ENCODE measurements around the gene OR2T33. TPM values are rescaled to one million over a fixed set of nuclear protein-coding genes. Genes with fewer than 3 reads are reported as not detected.
"Not testable (repeated sequence)": the region's sequence is repeated elsewhere in the genome, so short reads cannot be mapped to it uniquely, and the experiment has no call there.

OR2T33 gene, protein sequence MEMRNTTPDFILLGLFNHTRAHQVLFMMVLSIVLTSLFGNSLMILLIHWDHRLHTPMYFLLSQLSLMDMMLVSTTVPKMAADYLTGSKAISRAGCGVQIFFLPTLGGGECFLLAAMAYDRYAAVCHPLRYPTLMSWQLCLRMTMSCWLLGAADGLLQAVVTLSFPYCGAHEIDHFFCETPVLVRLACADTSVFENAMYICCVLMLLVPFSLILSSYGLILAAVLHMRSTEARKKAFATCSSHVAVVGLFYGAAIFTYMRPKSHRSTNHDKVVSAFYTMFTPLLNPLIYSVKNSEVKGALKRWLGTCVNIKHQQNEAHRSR
- not detected in 2 replicates for total RNA-seq (2014; rRNA removed; shearing (Covaris generic))

- Histone ChIP-seq H3K4me1 (replicated peaks) (no peaks in the 10 kb centered on the region), H3K27me3 (replicated peaks) (no peaks in the 10 kb centered on the region), H3K27ac (no peak within 1 kb of the TSS), H3K9me3 (replicated peaks) (peaks cover 4% of the 10 kb centered on the region; the same call in 1 of the 2 replicates), H3K4me3 (no peak within 1 kb of the TSS), H3K36me3 (no peaks in the 10 kb centered on the region)
- no peak for DNase-seq (ENCODE audit: low read depth in 1 of 2, low spot score in 2 of 2)
Measured at GRCh38 chr1:248277876-248278275, at the start of gene OR2T33. Gene OR2T33 (minus strand): TSS chr1:248277976. CDS start chr1:248273814, 4,162 bp downstream.

- no peak within 1 kb of the TSS for H3K27ac ChIP-seq
- H3K36me3 ChIP-seq, result no peaks in the 10 kb centered on the region
- no peak for DNase-seq (ENCODE audit: low read depth in 1 of 2, low spot score in 2 of 2)
- H3K27me3 ChIP-seq (replicated peaks), result no peaks in the 10 kb centered on the region
- no peak within 1 kb of the TSS for H3K4me3 ChIP-seq
- H3K9me3 ChIP-seq (replicated peaks), result peaks cover 5% of the 10 kb centered on the region
- H3K4me1 ChIP-seq (replicated peaks), result no peaks in the 10 kb centered on the region
Measured at GRCh38 chr1:248324468-248324867, 46.7 kb upstream of the OR2T33 start, which contains the start of gene OR2M7. Gene OR2M7 (minus strand): TSS chr1:248324568. CDS start chr1:248324568, 0 bp downstream.

- DNase-seq (ENCODE audit: low read depth in 1 of 2, low spot score in 2 of 2), result no peak
- H3K36me3 ChIP-seq, result no peaks in the 10 kb centered on the region
Measured at GRCh38 chr1:248316796-248317195, 39.0 kb upstream of the OR2T33 start.

DNA sequence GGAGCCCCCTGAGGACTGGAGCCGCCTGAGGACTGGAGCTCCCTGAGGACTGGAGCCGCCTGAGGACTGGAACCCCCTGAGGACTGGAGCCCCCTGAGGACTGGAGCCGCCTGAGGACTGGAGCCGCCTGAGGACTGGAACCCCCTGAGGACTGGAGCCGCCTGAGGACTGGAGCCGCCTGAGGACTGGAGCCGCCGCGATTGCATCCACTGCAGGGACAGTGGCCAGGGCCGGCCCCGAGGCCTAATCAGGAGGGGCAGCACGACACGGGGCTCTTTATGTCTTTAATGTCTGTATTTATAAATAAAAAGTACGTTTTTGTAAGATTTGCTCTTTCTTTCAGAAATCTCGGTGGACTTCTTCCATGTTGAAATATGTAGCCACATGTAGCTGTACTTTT, 29.0 kb upstream of the OR2T33 start:
- H3K27me3 ChIP-seq (replicated peaks); H3K4me1 ChIP-seq (replicated peaks); H3K4me3 ChIP-seq; DNase-seq (ENCODE audit: low read depth in 1 of 2, low spot score in 2 of 2); H3K9me3 ChIP-seq (replicated peaks); H3K36me3 ChIP-seq; H3K27ac ChIP-seq: not testable (repeated sequence)

More at GRCh38 chr1:248316796-248317195, 39.0 kb upstream of the OR2T33 start:
- Histone ChIP-seq H3K4me1 (replicated peaks) (no peaks in the 10 kb centered on the region), H3K4me3 (no peak overlapping the region), H3K27me3 (replicated peaks) (no peaks in the 10 kb centered on the region), H3K27ac (no peak overlapping the region), H3K9me3 (replicated peaks) (peaks cover 15% of the 10 kb centered on the region)

DNA sequence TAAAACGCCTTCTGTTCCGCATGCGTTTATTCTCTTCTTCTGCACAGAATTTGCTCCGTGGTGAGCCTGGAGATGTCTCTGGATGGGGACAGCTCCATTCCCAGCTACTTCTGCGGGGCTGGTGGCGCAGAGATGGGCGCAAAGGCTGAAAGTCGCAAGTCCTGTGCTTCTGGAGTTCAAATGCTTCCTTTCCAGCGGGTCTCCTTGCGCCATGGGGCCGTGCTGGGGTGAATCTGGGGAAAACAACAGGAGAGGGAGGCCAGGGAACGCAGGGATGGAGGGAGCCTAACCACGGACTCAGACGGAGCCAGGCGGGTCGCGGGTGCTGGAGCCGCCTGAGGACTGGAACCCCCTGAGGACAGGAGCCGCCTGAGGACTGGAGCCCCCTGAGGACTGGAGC, 28.3 kb upstream of the OR2T33 start:
- H3K4me1 ChIP-seq (replicated peaks), result no peaks in the 10 kb centered on the region
- no peaks in the 10 kb centered on the region for H3K9me3 ChIP-seq (replicated peaks)
- H3K36me3 ChIP-seq, result no peaks in the 10 kb centered on the region
- no peak overlapping the region for H3K4me3 ChIP-seq
- no peaks in the 10 kb centered on the region for H3K27me3 ChIP-seq (replicated peaks)
- no peak overlapping the region for H3K27ac ChIP-seq
- no peak for DNase-seq (ENCODE audit: low read depth in 1 of 2, low spot score in 2 of 2)

GRCh38 chr1:248305672-248306071, 27.9 kb upstream of the OR2T33 start:
- not testable (repeated sequence) for DNase-seq (ENCODE audit: low read depth in 1 of 2, low spot score in 2 of 2); H3K36me3 ChIP-seq; H3K27me3 ChIP-seq (replicated peaks); H3K27ac ChIP-seq; H3K4me3 ChIP-seq; H3K4me1 ChIP-seq (replicated peaks); H3K9me3 ChIP-seq (replicated peaks)

GRCh38 chr1:248303324-248303723, 25.5 kb upstream of the OR2T33 start, which contains the start of gene OR2T12:
Gene OR2T12 (minus strand): TSS chr1:248303424. CDS start chr1:248295578, 7,846 bp downstream.
- Histone ChIP-seq H3K4me1 (replicated peaks) (no peaks in the 10 kb centered on the region), H3K27me3 (replicated peaks) (no peaks in the 10 kb centered on the region), H3K36me3 (no peaks in the 10 kb centered on the region), H3K9me3 (replicated peaks) (no peaks in the 10 kb centered on the region; the same call in 1 of the 2 replicates), H3K27ac (no peak within 1 kb of the TSS), H3K4me3 (no peak within 1 kb of the TSS)
- no peak for DNase-seq (ENCODE audit: low read depth in 1 of 2, low spot score in 2 of 2)

GRCh38 chr1:248288391-248288790, 10.6 kb upstream of the OR2T33 start:
- Histone ChIP-seq H3K36me3 (no peaks in the 10 kb centered on the region), H3K27ac (no peak overlapping the region), H3K4me3 (no peak overlapping the region), H3K4me1 (replicated peaks) (no peaks in the 10 kb centered on the region), H3K27me3 (replicated peaks) (no peaks in the 10 kb centered on the region), H3K9me3 (replicated peaks) (no peaks in the 10 kb centered on the region)
- no peak for DNase-seq (ENCODE audit: low read depth in 1 of 2, low spot score in 2 of 2)

DNA sequence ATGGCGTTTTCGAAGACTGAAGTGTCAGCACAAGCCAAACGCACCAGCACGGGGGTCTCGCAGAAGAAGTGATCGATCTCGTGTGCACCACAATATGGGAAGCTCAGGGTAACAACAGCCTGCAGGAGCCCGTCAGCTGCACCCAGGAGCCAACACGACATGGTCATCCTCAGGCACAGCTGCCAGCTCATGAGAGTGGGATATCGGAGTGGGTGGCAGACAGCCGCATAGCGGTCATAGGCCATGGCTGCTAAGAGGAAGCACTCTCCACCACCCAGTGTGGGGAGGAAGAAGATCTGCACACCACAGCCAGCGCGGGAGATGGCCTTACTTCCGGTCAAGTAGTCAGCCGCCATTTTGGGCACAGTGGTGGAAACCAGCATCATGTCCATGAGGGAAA, 4.6 kb downstream of the OR2T33 start:
- H3K4me3 ChIP-seq; DNase-seq (ENCODE audit: low read depth in 1 of 2, low spot score in 2 of 2); H3K36me3 ChIP-seq; H3K9me3 ChIP-seq (replicated peaks); H3K27ac ChIP-seq; H3K4me1 ChIP-seq (replicated peaks); H3K27me3 ChIP-seq (replicated peaks): not testable (repeated sequence)

DNA sequence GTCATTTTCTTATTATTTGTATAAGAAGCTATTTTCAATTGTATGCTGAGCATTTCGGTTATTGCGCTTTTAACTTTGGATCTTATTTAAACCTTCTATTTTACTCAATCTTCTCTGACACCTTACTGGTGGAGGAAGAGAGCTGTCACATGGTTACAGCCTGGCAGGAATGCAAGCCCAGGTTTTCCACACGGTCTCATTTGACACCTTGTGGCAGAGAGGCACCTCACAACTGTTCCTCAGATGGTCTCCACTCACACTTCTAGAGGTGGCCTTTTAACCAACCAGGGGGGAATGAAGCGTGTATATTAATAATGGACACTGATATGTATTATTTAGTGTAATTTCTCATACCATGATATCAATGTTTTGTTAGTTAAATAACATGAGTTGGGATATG, 9.6 kb downstream of the OR2T33 start:
- Histone ChIP-seq H3K9me3 (replicated peaks) (peaks cover 3% of the 10 kb centered on the region; the same call in 1 of the 2 replicates), H3K36me3 (no peaks in the 10 kb centered on the region), H3K27me3 (replicated peaks) (no peaks in the 10 kb centered on the region), H3K4me3 (no peak overlapping the region), H3K4me1 (replicated peaks) (no peaks in the 10 kb centered on the region), H3K27ac (no peak overlapping the region)
- no peak for DNase-seq (ENCODE audit: low read depth in 1 of 2, low spot score in 2 of 2)

GRCh38 chr1:248259309-248259708, 18.5 kb downstream of the OR2T33 start:
- not testable (repeated sequence) for H3K4me1 ChIP-seq (replicated peaks); DNase-seq (ENCODE audit: low read depth in 1 of 2, low spot score in 2 of 2); H3K27ac ChIP-seq; H3K27me3 ChIP-seq (replicated peaks); H3K9me3 ChIP-seq (replicated peaks); H3K36me3 ChIP-seq; H3K4me3 ChIP-seq

GRCh38 chr1:248243204-248243603, 34.6 kb downstream of the OR2T33 start:
- DNase-seq (ENCODE audit: low read depth in 1 of 2, low spot score in 2 of 2), result no peak
- Histone ChIP-seq H3K4me3 (no peak overlapping the region), H3K27me3 (replicated peaks) (no peaks in the 10 kb centered on the region), H3K4me1 (replicated peaks) (no peaks in the 10 kb centered on the region), H3K9me3 (replicated peaks) (0 out of 2 replicates have a peak, but pooled peaks cover 4% of the 10 kb centered on the region), H3K36me3 (no peaks in the 10 kb centered on the region), H3K27ac (no peak overlapping the region)

DNA sequence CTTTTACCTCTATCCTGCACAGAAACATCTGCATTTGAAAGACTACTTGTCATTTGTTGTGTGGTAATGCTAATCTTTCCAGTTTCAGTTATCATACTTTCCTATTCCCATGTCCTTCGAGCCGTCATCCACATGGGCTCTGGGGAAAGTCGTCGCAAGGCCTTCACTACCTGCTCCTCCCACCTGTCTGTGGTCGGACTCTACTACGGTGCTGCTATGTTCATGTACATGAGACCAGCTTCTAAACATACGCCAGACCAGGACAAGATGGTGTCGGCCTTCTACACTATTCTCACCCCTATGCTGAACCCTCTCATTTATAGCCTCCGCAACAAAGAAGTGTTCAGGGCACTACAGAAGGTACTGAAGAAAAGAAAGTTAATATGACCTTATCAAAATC, 38.3 kb downstream of the OR2T33 start:
- Histone ChIP-seq H3K4me1 (replicated peaks) (no peaks in the 10 kb centered on the region), H3K36me3 (no peaks in the 10 kb centered on the region), H3K9me3 (replicated peaks) (peaks cover 2% of the 10 kb centered on the region; the same call in 1 of the 2 replicates), H3K27ac (no peak overlapping the region), H3K4me3 (no peak overlapping the region), H3K27me3 (replicated peaks) (no peaks in the 10 kb centered on the region)
- no peak for DNase-seq (ENCODE audit: low read depth in 1 of 2, low spot score in 2 of 2)

DNA sequence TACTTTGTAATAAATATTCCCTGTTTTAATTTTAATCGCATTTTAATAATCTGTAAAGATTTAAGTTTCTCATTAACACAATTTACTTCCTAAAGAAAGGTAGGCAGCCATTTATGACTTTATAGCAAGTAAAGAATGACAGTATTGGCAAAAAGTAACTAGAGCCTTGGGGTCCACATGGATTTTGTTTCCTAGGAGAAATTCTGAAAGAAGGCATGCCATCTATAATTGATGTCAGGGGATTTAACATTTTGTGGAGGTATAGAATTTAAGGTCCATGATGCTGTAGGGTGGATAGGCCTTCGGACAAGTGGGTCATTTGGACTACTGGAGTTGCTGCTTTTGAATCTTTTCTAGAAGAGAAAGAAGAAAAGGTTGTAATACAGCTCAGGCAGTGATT, 46.7 kb downstream of the OR2T33 start, which contains the start of gene OR2M4:
Gene OR2M4 (plus strand): TSS at position 301 of the 400 bp plus-strand sequence. CDS start 7,512 bp downstream, outside the sequence.
- Histone ChIP-seq H3K4me1 (replicated peaks) (no peaks in the 10 kb centered on the region), H3K4me3 (no peak within 1 kb of the TSS), H3K27me3 (replicated peaks) (no peaks in the 10 kb centered on the region), H3K9me3 (replicated peaks) (peaks cover 2% of the 10 kb centered on the region), H3K27ac (no peak within 1 kb of the TSS), H3K36me3 (no peaks in the 10 kb centered on the region)
- DNase-seq (ENCODE audit: low read depth in 1 of 2, low spot score in 2 of 2), result no peak

Data from SJSA1 (cell line).